Glomerular visceral epithelial cell (primary cell): ENCODE measurements around the gene UNG.

Source experiments
- DNase-seq: peaks from one replicate; pipeline ENCODE4 v3.0.0-alpha.2; 2016; ENCODE audit errors: extremely low spot score

UNG gene

GRCh38 chr12:109154451-109155438 is 57.3 kb downstream of the UNG start:
- DNase-seq: peak; percentile 50

- no peak for DNase-seq
Observed at GRCh38 chr12:109156036-109156435, 58.6 kb downstream of the UNG start.

- no peak for DNase-seq
Observed at GRCh38 chr12:109156586-109156985, 59.2 kb downstream of the UNG start.

GRCh38 chr12:109157986-109158385 is 60.6 kb downstream of the UNG start:
- no peak for DNase-seq

GRCh38 chr12:109160433-109160832 is 63.0 kb downstream of the UNG start:
- no peak for DNase-seq
